ENCODE results near the gene LUC7L3.

The LUC7L3 gene

GRCh38 chr17:50687200-50688066, 32.0 kb upstream of the LUC7L3 start:
- no peak for TF ChIP-seq ZFX (IDR thresholded peaks at IDR 0.05; ENCODE audit: borderline replicate concordance)
- no peak for TF ChIP-seq CTCF (IDR thresholded peaks at IDR 0.05)
- H3K27ac ChIP-seq: peak overlapping the region; percentile 57

GRCh38 chr17:50688245-50688644, 31.2 kb upstream of the LUC7L3 start:
- no peak overlapping the region for H3K27ac ChIP-seq
- TF ChIP-seq CTCF (IDR thresholded peaks at IDR 0.05): no peak
- TF ChIP-seq ZFX (IDR thresholded peaks at IDR 0.05; ENCODE audit: borderline replicate concordance): no peak

GRCh38 chr17:50689251-50689650, 30.2 kb upstream of the LUC7L3 start:
- H3K27ac ChIP-seq: no peak overlapping the region
- TF ChIP-seq CTCF (IDR thresholded peaks at IDR 0.05) (no peak), ZFX (IDR thresholded peaks at IDR 0.05; ENCODE audit: borderline replicate concordance) (no peak)

- peak overlapping the region; percentile 98 for H3K27ac ChIP-seq
- TF ChIP-seq ZFX (IDR thresholded peaks at IDR 0.05; ENCODE audit: borderline replicate concordance): no peak
- no peak for TF ChIP-seq CTCF (IDR thresholded peaks at IDR 0.05)
Observed at GRCh38 chr17:50689956-50690886, 29.2 kb upstream of the LUC7L3 start.

GRCh38 chr17:50690887-50691549, 28.4 kb upstream of the LUC7L3 start:
- no peak for TF ChIP-seq CTCF (IDR thresholded peaks at IDR 0.05)
- H3K27ac ChIP-seq: peak overlapping the region; percentile 98

GRCh38 chr17:50691550-50692447, 27.6 kb upstream of the LUC7L3 start:
- peak overlapping the region; percentile 98 for H3K27ac ChIP-seq
- TF ChIP-seq CTCF (IDR thresholded peaks at IDR 0.05) (no peak), ZFX (IDR thresholded peaks at IDR 0.05; ENCODE audit: borderline replicate concordance) (no peak)
